Measurements from ENCODE around the gene ALX4.

DNA sequence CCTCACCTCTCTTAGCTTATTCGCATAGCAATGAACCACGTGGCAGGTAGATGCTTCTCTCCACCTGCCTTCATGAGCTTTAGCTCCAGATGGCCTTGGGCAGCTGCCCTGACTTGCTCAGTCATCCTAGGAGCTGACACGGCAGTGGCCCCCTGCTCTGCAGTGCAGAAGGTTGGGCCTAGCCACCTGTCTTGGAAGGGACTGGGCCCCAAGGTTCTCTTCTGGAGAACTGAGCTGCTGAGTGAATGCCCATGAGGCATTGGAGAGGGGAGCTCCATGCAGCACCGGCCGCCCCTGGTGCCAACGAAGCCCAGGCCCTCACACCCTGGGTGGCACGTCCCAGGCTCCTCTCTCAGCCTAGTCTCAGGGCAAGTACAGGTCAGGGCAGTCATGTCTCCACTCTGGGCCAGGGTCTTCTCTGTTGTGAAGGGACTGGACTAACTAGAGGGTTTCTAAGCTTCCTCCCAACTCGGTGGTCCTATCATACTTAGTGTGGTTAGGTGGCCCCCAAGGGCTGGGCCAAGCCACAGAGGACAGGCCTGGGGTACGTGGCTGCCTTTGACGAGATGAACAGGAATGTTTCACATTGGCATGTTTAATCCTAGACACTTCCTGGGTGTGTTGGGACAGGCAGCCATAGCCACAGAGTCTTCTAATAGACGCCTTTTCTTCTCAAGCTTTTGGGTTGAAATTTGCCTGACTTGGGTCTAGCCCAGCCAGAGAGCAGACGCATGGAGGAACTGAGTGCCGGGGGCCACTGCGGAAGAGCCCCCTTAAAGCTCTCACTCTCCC is 47.9 kb downstream of the ALX4 start:
- TF ChIP-seq, protein P1, sequence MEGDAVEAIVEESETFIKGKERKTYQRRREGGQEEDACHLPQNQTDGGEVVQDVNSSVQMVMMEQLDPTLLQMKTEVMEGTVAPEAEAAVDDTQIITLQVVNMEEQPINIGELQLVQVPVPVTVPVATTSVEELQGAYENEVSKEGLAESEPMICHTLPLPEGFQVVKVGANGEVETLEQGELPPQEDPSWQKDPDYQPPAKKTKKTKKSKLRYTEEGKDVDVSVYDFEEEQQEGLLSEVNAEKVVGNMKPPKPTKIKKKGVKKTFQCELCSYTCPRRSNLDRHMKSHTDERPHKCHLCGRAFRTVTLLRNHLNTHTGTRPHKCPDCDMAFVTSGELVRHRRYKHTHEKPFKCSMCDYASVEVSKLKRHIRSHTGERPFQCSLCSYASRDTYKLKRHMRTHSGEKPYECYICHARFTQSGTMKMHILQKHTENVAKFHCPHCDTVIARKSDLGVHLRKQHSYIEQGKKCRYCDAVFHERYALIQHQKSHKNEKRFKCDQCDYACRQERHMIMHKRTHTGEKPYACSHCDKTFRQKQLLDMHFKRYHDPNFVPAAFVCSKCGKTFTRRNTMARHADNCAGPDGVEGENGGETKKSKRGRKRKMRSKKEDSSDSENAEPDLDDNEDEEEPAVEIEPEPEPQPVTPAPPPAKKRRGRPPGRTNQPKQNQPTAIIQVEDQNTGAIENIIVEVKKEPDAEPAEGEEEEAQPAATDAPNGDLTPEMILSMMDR (IDR thresholded peaks at IDR 0.05): no peak
- no peak for TF ChIP-seq POLR2A (IDR thresholded peaks at IDR 0.05)

All from testis (tissue), 2 donors.